Kidney (tissue), 14 donors: ENCODE measurements around the gene TXN. TPM values are rescaled to one million over a fixed set of nuclear protein-coding genes. Genes with fewer than 3 reads are reported as not detected.

Experiments used
- DNase-seq, 5 donors: peaks; one replicate each; pipeline ENCODE4 v3.0.0-alpha.2; 2013 to 2020
- FAIRE-seq: peaks from 2 replicates; lab custom pipeline; 2012; peaks lifted over from hg19 to GRCh38; lab: Jason Lieb, UNC
- H3K27ac ChIP-seq, 2 donors: one replicate each; pipeline ENCODE4 v1.7.0; 2013; ENCODE audit warnings: low read depth in 2 of 2, low read length in 2 of 2, inconsistent platforms in 1 of 2
- H3K27me3 ChIP-seq: one replicate; pipeline ENCODE4 v1.7.1; 2013; ENCODE audit warnings: low read length, inconsistent platforms; ENCODE audit not compliant: control insufficient read depth, insufficient read depth
- H3K36me3 ChIP-seq, 3 donors: one replicate each; pipeline versions ENCODE4 v1.7.0 to v1.7.1; 2013; ENCODE audit warnings: low read length in 3 of 3, control low read depth in 1 of 3, inconsistent platforms in 1 of 3; ENCODE audit not compliant: insufficient read depth in 3 of 3, control insufficient read depth in 2 of 3
- H3K4me1 ChIP-seq, 3 donors: one replicate each; pipeline versions ENCODE4 v1.7.0 to v1.7.1; 2013; ENCODE audit warnings: low read length in 3 of 3, inconsistent platforms in 1 of 3, low read depth in 1 of 3; ENCODE audit not compliant: control insufficient read depth in 2 of 3, insufficient read depth in 2 of 3
- H3K4me3 ChIP-seq, 3 donors: one replicate each; pipeline versions ENCODE4 v1.7.0 to v1.8.1; 2013; ENCODE audit warnings: low read length in 3 of 3, control low read depth in 1 of 3, inconsistent platforms in 1 of 3
- H3K9ac ChIP-seq, 3 donors: one replicate each; pipeline versions ENCODE4 v1.7.0 to v1.7.1; 2013; ENCODE audit warnings: low read length in 3 of 3, control low read depth in 1 of 3, inconsistent platforms in 1 of 3
- H3K9me3 ChIP-seq, 3 donors: one replicate each; pipeline versions ENCODE4 v1.7.0 to v1.7.1; 2013; ENCODE audit warnings: low read length in 3 of 3, control low read depth in 1 of 3, inconsistent platforms in 1 of 3; ENCODE audit not compliant: control insufficient read depth in 2 of 3, insufficient read depth in 1 of 3
- CTCF ChIP-seq: IDR thresholded peaks from 3 replicates; pipeline ENCODE4 v1.5.1; 2012; ENCODE audit warnings: mild to moderate bottlenecking, moderate library complexity, borderline replicate concordance; ENCODE audit not compliant: insufficient read depth; ENCODE audit errors: extremely low read depth
- intact Hi-C: fragments of 100-400 bp; cut with DNase I; formaldehyde crosslinking; loops from one replicate; pipeline ENCODE4 v1.11.1; 2022
- polyA plus RNA-seq: library from polyadenylated mRNA; stranded (reverse); fragments of 350-450 nt; fragmentation: Illumina TruSeq; extraction: RNeasy Lipid Tissue Mini Kit (QIAGEN cat#74804); gene quantifications from one replicate; pipeline ENCODE4 v1.2.3, GENCODE V29; 2014; ENCODE audit warnings: low read depth, low replicate concordance; ENCODE audit not compliant: insufficient read depth
- total RNA-seq: library from RNA; stranded (reverse); fragmentation: NEBNext Ultra II Directional; extraction: Animal tissue kit (Norgen Biotek cat#: 25700); gene quantifications from one replicate; pipeline ENCODE4 v1.2.1, GENCODE V29; 2021
- donor health status: control.
- donor health status: control.
- donor health status: control.
- donor health status: control.
- donor health status: control.
- donor health status: DM: yes; HTN: yes; CAD: no.
- donor health status: Normal renal cell carcinoma (clear cell type).

Gene TXN
- total and polyA plus RNA-seq, 2 donors from 2014 or later: 145 to 541 TPM

GRCh38 chr9:110217656-110218099, 38.6 kb downstream of the TXN start:
- Histone ChIP-seq H3K9ac (peak overlapping the region in 1 of 3 donors; percentile 15), H3K27ac (no peak overlapping the region), H3K4me1 (no peaks in the 10 kb centered on the region), H3K9me3 (no peaks in the 10 kb centered on the region), H3K4me3 (no peak overlapping the region), H3K27me3 (no peaks in the 10 kb centered on the region), H3K36me3 (no peaks in the 10 kb centered on the region)
- FAIRE-seq: peak; percentile 62
- intact Hi-C loops: loop anchor here (5.0 kb wide), 1 partner anchor 35 kb away; no protein-coding TSS in a partner anchor
- peak in 2 of 5 donors; percentile 38 to 43 for DNase-seq
- TF ChIP-seq CTCF: peak; percentile 73

GRCh38 chr9:110214586-110215355, 41.5 kb downstream of the TXN start:
- Histone ChIP-seq H3K9ac (no peak overlapping the region), H3K9me3 (no peaks in the 10 kb centered on the region), H3K36me3 (no peaks in the 10 kb centered on the region), H3K27ac (no peak overlapping the region), H3K4me1 (no peaks in the 10 kb centered on the region), H3K27me3 (no peaks in the 10 kb centered on the region), H3K4me3 (no peak overlapping the region)
- intact Hi-C loops: loop anchor here (5.0 kb wide), 1 partner anchor 32 kb away; no protein-coding TSS in a partner anchor
- FAIRE-seq: no peak
- no peak for DNase-seq
- no peak for TF ChIP-seq CTCF

GRCh38 chr9:110214090-110214489, 42.2 kb downstream of the TXN start:
- H3K9ac ChIP-seq: no peak overlapping the region
- FAIRE-seq: no peak

More at GRCh38 chr9:110214090-110214489, 42.2 kb downstream of the TXN start:
- no peaks in the 10 kb centered on the region for H3K27me3 ChIP-seq
- no peaks in the 10 kb centered on the region for H3K36me3 ChIP-seq
- TF ChIP-seq CTCF: no peak
- H3K27ac ChIP-seq: no peak overlapping the region
- no peaks in the 10 kb centered on the region for H3K9me3 ChIP-seq
- DNase-seq: no peak
- intact Hi-C loops: no loop called here
- no peak overlapping the region for H3K4me3 ChIP-seq
- no peaks in the 10 kb centered on the region for H3K4me1 ChIP-seq
